IMR-90 (cell line): ENCODE data around the gene INO80E. TPM values are rescaled to one million over a fixed set of nuclear protein-coding genes. Genes with fewer than 3 reads are reported as not detected.

Experiments used
- ATAC-seq: fragments of 200-7000 bp; cut with Tn5 transposase; 2 replicates; pipeline ENCODE4 v1.9.1; 2020; ENCODE audit warnings: low read depth, mild to moderate bottlenecking, moderate library complexity
- BruUV-seq: library from RNA; stranded (reverse); fragments of 400-500 nt; replicated peaks from 2 replicates; lab custom pipeline; 2021; lab: Mats Ljungman, UMichigan
- CTCF ChIA-PET: fragments of 300-600 bp; formaldehyde crosslinking; extraction: SDS; loops from one replicate; lab custom pipeline; 2021; ENCODE audit warnings: antibody characterized with exemption; lab: Yijun Ruan, JAX
- POLR2A ChIA-PET: fragments of 300-600 bp; sonication (Branson Sonifier 250); formaldehyde crosslinking; loops from one replicate; lab custom pipeline; 2022; ENCODE audit warnings: antibody characterized with exemption; ENCODE audit not compliant: unreplicated experiment; lab: Charles Lee
- DNase-seq: peaks from one replicate; pipeline ENCODE4 v3.0.0; 2013
- H2AFZ ChIP-seq: replicated peaks from 2 replicates; pipeline ENCODE3; 2013; ENCODE audit warnings: low read length, mild to moderate bottlenecking; ENCODE audit not compliant: poor library complexity
- H2AK5ac ChIP-seq: 2 replicates; pipeline ENCODE4 v1.6.1; 2013; ENCODE audit warnings: low read depth, low read length, inconsistent platforms
- H2AK9ac ChIP-seq: replicated peaks from 2 replicates; pipeline ENCODE3; 2013; ENCODE audit warnings: mild to moderate bottlenecking, low read depth, low read length, moderate library complexity; ENCODE audit not compliant: poor library complexity
- H2BK120ac ChIP-seq: 2 replicates; pipeline ENCODE4 v1.6.1; 2013; ENCODE audit warnings: low read depth, low read length, inconsistent platforms
- H2BK15ac ChIP-seq: 3 replicates; pipeline ENCODE4 v1.6.1; 2013; ENCODE audit warnings: low read depth, low read length, inconsistent platforms
- H2BK20ac ChIP-seq: 2 replicates; pipeline ENCODE4 v1.6.1; 2013; ENCODE audit warnings: low read depth, mild to moderate bottlenecking, inconsistent platforms, low read length, moderate library complexity
- H2BK5ac ChIP-seq: 2 replicates; pipeline ENCODE4 v1.6.1; 2013; ENCODE audit warnings: mild to moderate bottlenecking, low read depth, low read length, inconsistent platforms; ENCODE audit not compliant: poor library complexity, severe bottlenecking
- H3K14ac ChIP-seq: replicated peaks from 2 replicates; pipeline ENCODE4 v1.6.1; 2013; ENCODE audit warnings: low read depth, low read length, inconsistent platforms
- H3K18ac ChIP-seq: 2 replicates; pipeline ENCODE4 v1.6.1; 2013; ENCODE audit warnings: low read depth, low read length, control low read depth
- H3K23ac ChIP-seq: 2 replicates; pipeline ENCODE4 v1.6.1; 2013; ENCODE audit warnings: low read depth, low read length, inconsistent platforms
- H3K27ac ChIP-seq: 2 replicates; pipeline ENCODE4 v1.5.1; 2013; ENCODE audit warnings: mild to moderate bottlenecking, control low read depth, low read length; ENCODE audit not compliant: insufficient read depth
- H3K27me3 ChIP-seq: 2 replicates; pipeline ENCODE4 v1.6.1; 2013; ENCODE audit warnings: low read length; ENCODE audit not compliant: control insufficient read depth, insufficient read depth
- H3K36me3 ChIP-seq: 2 replicates; pipeline ENCODE4 v1.6.1; 2013; ENCODE audit warnings: low read length, mixed read lengths; ENCODE audit not compliant: control insufficient read depth, insufficient read depth
- H3K4ac ChIP-seq: 2 replicates; pipeline ENCODE4 v1.6.1; 2013; ENCODE audit warnings: low read depth, low read length, inconsistent platforms
- H3K4me1 ChIP-seq: 2 replicates; pipeline ENCODE4 v1.6.1; 2013; ENCODE audit warnings: low read length, mixed read lengths; ENCODE audit not compliant: control insufficient read depth, insufficient read depth
- H3K4me2 ChIP-seq: 2 replicates; pipeline ENCODE4 v1.6.1; 2013; ENCODE audit warnings: low read depth, mild to moderate bottlenecking, control low read depth, low read length, moderate library complexity
- H3K4me3 ChIP-seq: 2 replicates; pipeline ENCODE4 v1.5.1; 2013; ENCODE audit warnings: low read depth, mild to moderate bottlenecking, control low read depth, low read length, moderate library complexity; ENCODE audit not compliant: insufficient read depth
- H3K56ac ChIP-seq: 2 replicates; pipeline ENCODE4 v1.6.1; 2013; ENCODE audit warnings: low read length, inconsistent platforms; ENCODE audit not compliant: insufficient read depth; ENCODE audit errors: extremely low read depth
- H3K79me1 ChIP-seq, 2 experiments: 2 replicates each; pipeline ENCODE4 v1.6.1; 2013; ENCODE audit warnings: low read length in 2 of 2, inconsistent platforms in 1 of 2, low read depth in 1 of 2
- H3K9ac ChIP-seq: 2 replicates; pipeline ENCODE4 v1.6.1; 2013; ENCODE audit warnings: low read depth, low read length, control low read depth
- H3K9me1 ChIP-seq: 2 replicates; pipeline ENCODE4 v1.6.1; 2013; ENCODE audit warnings: low read length, inconsistent platforms; ENCODE audit not compliant: insufficient read depth
- H3K9me3 ChIP-seq: 2 replicates; pipeline ENCODE4 v1.6.1; 2013; ENCODE audit warnings: low read length; ENCODE audit not compliant: control insufficient read depth, insufficient read depth
- H4K20me1 ChIP-seq: 2 replicates; pipeline ENCODE4 v1.6.1; 2013; ENCODE audit warnings: low read length, inconsistent platforms; ENCODE audit not compliant: insufficient read depth
- H4K5ac ChIP-seq: 2 replicates; pipeline ENCODE4 v1.6.1; 2013; ENCODE audit warnings: mild to moderate bottlenecking, low read depth, low read length, control low read depth
- H4K8ac ChIP-seq, 2 experiments: 2 replicates each; pipeline ENCODE4 v1.6.1; 2013; ENCODE audit warnings: low read depth in 2 of 2, low read length in 2 of 2, control low read depth in 1 of 2, inconsistent platforms in 1 of 2
- H4K91ac ChIP-seq: 2 replicates; pipeline ENCODE4 v1.6.1; 2013; ENCODE audit warnings: low read depth, low read length, inconsistent platforms; ENCODE audit not compliant: insufficient read depth
- BHLHE40 ChIP-seq: fragments of 150-350 bp; IDR thresholded peaks from 2 replicates; pipeline ENCODE4 v1.6.1; 2016; ENCODE audit warnings: mild to moderate bottlenecking, low read depth, low read length
- CEBPB ChIP-seq: IDR thresholded peaks from 2 replicates; pipeline ENCODE4 v1.6.1; 2012; ENCODE audit warnings: low read depth, low read length, improper control_type of control experiment
- CHD1 ChIP-seq: IDR thresholded peaks from 2 replicates; pipeline ENCODE4 v1.6.1; 2012; ENCODE audit warnings: low read depth, low read length, improper control_type of control experiment
- ELK1 ChIP-seq: fragments of 150-350 bp; IDR thresholded peaks from 2 replicates; pipeline ENCODE4 v1.6.1; 2016; ENCODE audit warnings: low read depth, mild to moderate bottlenecking, low read length, moderate library complexity, borderline replicate concordance
- MAFK ChIP-seq: IDR thresholded peaks from 2 replicates; pipeline ENCODE4 v1.6.1; 2012; ENCODE audit warnings: low read depth, low read length, improper control_type of control experiment
- MAZ ChIP-seq: IDR thresholded peaks from 2 replicates; pipeline ENCODE4 v1.6.1; 2012; ENCODE audit warnings: low read depth, mild to moderate bottlenecking, low read length, improper control_type of control experiment, moderate library complexity, borderline replicate concordance
- MXI1 ChIP-seq: IDR thresholded peaks from 2 replicates; pipeline ENCODE4 v1.6.1; 2012; ENCODE audit warnings: low read depth, mild to moderate bottlenecking, low read length, moderate library complexity, borderline replicate concordance
- NFE2L2 ChIP-seq: fragments of 150-350 bp; IDR thresholded peaks from 2 replicates; pipeline ENCODE4 v1.6.1; 2016; ENCODE audit warnings: low read depth, mild to moderate bottlenecking, low read length
- POLR2A ChIP-seq: IDR thresholded peaks from 2 replicates; pipeline ENCODE4 v1.6.1; 2012; ENCODE audit warnings: mild to moderate bottlenecking, low read depth, low read length
- RAD21 ChIP-seq: IDR thresholded peaks from 2 replicates; pipeline ENCODE4 v1.6.1; 2012; ENCODE audit warnings: low read length, improper control_type of control experiment
- RCOR1 ChIP-seq: IDR thresholded peaks from 2 replicates; pipeline ENCODE4 v1.6.1; 2012; ENCODE audit warnings: mild to moderate bottlenecking, low read length, improper control_type of control experiment; ENCODE audit not compliant: insufficient replicate concordance
- RFX5 ChIP-seq: IDR thresholded peaks from 2 replicates; pipeline ENCODE4 v1.8.0; 2012; ENCODE audit warnings: low read depth, mild to moderate bottlenecking, low read length, moderate library complexity
- SMC3 ChIP-seq: fragments of 150-350 bp; IDR thresholded peaks from 2 replicates; pipeline ENCODE4 v1.6.1; 2016; ENCODE audit warnings: low read depth, mild to moderate bottlenecking, antibody characterized with exemption, low read length, moderate library complexity
- whole genome bisulfite sequencing, 2 experiments: methylation state at CpG; one replicate each; pipeline versions ENCODE4 v1.1.5 to v1.1.7; 2013; ENCODE audit warnings: missing lambda C conversion rate in 2 of 2; ENCODE audit not compliant: insufficient read length in 1 of 2; ENCODE audit errors: extremely low coverage in 2 of 2; 5-methylcytosine and 5-hydroxymethylcytosine counted together
- dilution Hi-C: fragments of 300-500 bp; cut with HindIII; formaldehyde crosslinking; loops from one replicate; pipeline ENCODE4 v1.14.3; 2018; ENCODE audit warnings: low sequenced_read_pairs; ENCODE audit not compliant: unreplicated experiment
- in situ Hi-C: fragments of 300-500 bp; cut with MboI; formaldehyde crosslinking; loops from 3 replicates; pipeline ENCODE4 v1.14.3; 2019; ENCODE audit warnings: low sequenced_read_pairs, inconsistent platforms, mixed read lengths
- intact Hi-C: fragments of 100-400 bp; cut with micrococcal nuclease; formaldehyde crosslinking; loops from 2 replicates; pipeline ENCODE4 v1.10.0; 2022
- polyA plus RNA-seq, 3 experiments: library from polyadenylated mRNA; depleted of rRNA; stranded (reverse); fragments of >200 nt; gene quantifications; 2 replicates each; pipeline ENCODE4 v1.2.3, GENCODE V29; 2012; ENCODE audit warnings: low replicate concordance in 1 of 3
- total RNA-seq: library from RNA; depleted of rRNA; stranded (reverse); fragments of >200 nt; gene quantifications from 2 replicates; pipeline ENCODE4 v1.2.3, GENCODE V29; 2012
- TF ChIP-seq, protein P1 (sequence below): fragments of 150-350 bp; IDR thresholded peaks from 2 replicates; pipeline ENCODE4 v1.6.1; 2017; ENCODE audit warnings: mild to moderate bottlenecking, antibody characterized with exemption, low read length, low read depth

The INO80E gene
- total and polyA plus RNA-seq, 2 of the 4 experiments (the other 2 are of a cell fraction): 40.9 to 42.1 TPM

DNA sequence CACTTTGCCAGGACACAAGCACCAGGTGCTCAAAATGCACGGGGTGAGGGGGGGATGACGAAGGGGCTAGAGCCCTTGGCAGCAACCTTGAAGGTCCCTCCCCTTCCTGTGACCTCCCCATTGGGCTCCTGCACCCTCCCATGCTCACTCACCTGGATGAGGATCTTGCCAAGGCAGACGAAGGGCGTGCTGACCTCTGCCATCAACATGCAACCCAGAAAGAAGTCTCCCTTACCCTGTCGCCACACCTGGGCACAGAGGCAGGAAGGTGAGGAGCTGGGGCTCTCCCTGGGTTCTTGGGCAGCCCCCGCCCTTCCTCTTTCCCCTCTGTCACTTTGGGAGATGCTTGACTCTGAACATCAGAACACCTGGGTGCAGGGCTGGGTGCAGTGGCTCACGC lies 29.5 kb downstream of the INO80E start:
- Histone ChIP-seq H3K14ac (no peak overlapping the region), H3K9ac (no peak overlapping the region), H3K4ac (no peak overlapping the region), H2AK9ac (no peak overlapping the region), H3K9me3 (no peaks in the 10 kb centered on the region), H3K4me2 (no peak overlapping the region), H4K8ac (no peak overlapping the region), H2BK120ac (no peak overlapping the region), H2BK5ac (no peak overlapping the region), H3K79me1 (no peaks in the 10 kb centered on the region), H4K20me1 (peaks cover 9% of the 10 kb centered on the region; the same call in 1 of the 2 replicates), H4K91ac (no peak overlapping the region), H3K27me3 (peaks cover 62% of the 10 kb centered on the region), H4K5ac (no peak overlapping the region), H3K23ac (no peak overlapping the region), H3K56ac (no peak overlapping the region), H3K4me1 (no peaks in the 10 kb centered on the region), H2BK20ac (no peak overlapping the region), H2AFZ (no peak overlapping the region), H3K36me3 (no peaks in the 10 kb centered on the region), H2AK5ac (no peak overlapping the region), H3K27ac (no peak overlapping the region), H3K18ac (no peak overlapping the region), H3K9me1 (no peaks in the 10 kb centered on the region), H2BK15ac (no peak overlapping the region), H3K4me3 (no peak overlapping the region)
- dilution Hi-C loops: no loop called here
- WGBS, 2 experiments: no CpG with 5 or more reads among the region's 7 CpGs
- intact Hi-C loops: no loop called here
- no peak for DNase-seq
- no TSS peak for BruUV-seq
- POLR2A ChIA-PET: no interaction called here
- CTCF ChIA-PET: no interaction called here
- in situ Hi-C loops: loop anchor here (10.0 kb wide), 1 partner anchor 331 kb away; no protein-coding TSS in a partner anchor
- no peak for TF ChIP-seq RAD21
- TF ChIP-seq NFE2L2: no peak
- no peak for TF ChIP-seq ELK1
- no peak for TF ChIP-seq SMC3
- no peak for TF ChIP-seq BHLHE40
- no peak for TF ChIP-seq POLR2A
- no peak for TF ChIP-seq CEBPB
- no peak for TF ChIP-seq MXI1
- TF ChIP-seq, protein P1, sequence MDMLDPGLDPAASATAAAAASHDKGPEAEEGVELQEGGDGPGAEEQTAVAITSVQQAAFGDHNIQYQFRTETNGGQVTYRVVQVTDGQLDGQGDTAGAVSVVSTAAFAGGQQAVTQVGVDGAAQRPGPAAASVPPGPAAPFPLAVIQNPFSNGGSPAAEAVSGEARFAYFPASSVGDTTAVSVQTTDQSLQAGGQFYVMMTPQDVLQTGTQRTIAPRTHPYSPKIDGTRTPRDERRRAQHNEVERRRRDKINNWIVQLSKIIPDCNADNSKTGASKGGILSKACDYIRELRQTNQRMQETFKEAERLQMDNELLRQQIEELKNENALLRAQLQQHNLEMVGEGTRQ: no peak
- TF ChIP-seq MAZ: no peak
- no peak for TF ChIP-seq MAFK
- no peak for TF ChIP-seq CHD1
- no peak for TF ChIP-seq RCOR1
- TF ChIP-seq RFX5: no peak
- ATAC-seq: no peak
